Epithelial cell of esophagus (primary cell): ENCODE measurements around the gene VPS8.
"Not testable (repeated sequence)": the region's sequence is repeated elsewhere in the genome, so short reads cannot be mapped to it uniquely, and the experiment has no call there.

ENCODE experiments used
- DNase-seq: peaks from one replicate; pipeline ENCODE4 v3.0.0; 2010; ENCODE audit warnings: low read depth
- H3K4me3 ChIP-seq: 2 replicates; pipeline ENCODE4 v1.5.1; 2011; ENCODE audit warnings: mild to moderate bottlenecking, low read length, control low read depth
- CTCF ChIP-seq: IDR thresholded peaks from 2 replicates; pipeline ENCODE4 v1.5.1; 2011; ENCODE audit warnings: low read depth, mild to moderate bottlenecking, low read length, control low read depth, inconsistent platforms; ENCODE audit not compliant: insufficient read depth; ENCODE audit errors: missing control alignments

Gene VPS8

DNA sequence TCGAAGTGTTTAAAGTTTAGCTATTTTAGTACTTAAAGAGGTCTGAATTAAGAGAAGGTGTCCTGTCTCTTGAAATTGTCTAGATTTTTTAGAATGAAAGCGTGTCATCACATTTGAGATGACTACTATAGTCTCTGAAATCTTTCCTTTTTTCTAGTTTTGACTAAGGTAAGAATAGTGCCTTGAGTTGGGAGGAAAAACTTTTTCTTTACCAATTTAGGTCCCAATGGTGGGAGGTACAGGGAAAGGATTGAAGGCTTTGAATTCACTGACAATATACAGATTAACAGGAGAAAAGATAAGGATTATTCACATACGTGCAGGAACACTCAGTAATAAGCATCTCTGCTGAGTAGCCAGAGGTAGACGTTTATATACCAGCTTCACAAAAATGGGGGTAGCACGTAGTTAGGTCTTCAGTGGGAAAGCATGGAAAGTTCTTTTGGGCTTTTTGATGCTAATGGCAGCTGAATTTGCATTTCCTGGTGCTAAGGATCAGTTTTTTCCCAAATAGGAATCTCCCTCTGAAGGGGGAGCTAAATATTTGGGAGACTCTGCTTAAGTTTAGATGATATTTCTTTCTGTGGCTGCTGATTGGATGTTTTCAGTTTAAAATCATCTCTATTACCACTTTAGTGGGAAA is 88.1 kb downstream of the VPS8 start:
- no peak for DNase-seq
- no peak for TF ChIP-seq CTCF
- no peak overlapping the region for H3K4me3 ChIP-seq

GRCh38 chr3:184907031-184907430 is 95.1 kb downstream of the VPS8 start:
- H3K4me3 ChIP-seq, DNase-seq: not testable (repeated sequence)

DNA sequence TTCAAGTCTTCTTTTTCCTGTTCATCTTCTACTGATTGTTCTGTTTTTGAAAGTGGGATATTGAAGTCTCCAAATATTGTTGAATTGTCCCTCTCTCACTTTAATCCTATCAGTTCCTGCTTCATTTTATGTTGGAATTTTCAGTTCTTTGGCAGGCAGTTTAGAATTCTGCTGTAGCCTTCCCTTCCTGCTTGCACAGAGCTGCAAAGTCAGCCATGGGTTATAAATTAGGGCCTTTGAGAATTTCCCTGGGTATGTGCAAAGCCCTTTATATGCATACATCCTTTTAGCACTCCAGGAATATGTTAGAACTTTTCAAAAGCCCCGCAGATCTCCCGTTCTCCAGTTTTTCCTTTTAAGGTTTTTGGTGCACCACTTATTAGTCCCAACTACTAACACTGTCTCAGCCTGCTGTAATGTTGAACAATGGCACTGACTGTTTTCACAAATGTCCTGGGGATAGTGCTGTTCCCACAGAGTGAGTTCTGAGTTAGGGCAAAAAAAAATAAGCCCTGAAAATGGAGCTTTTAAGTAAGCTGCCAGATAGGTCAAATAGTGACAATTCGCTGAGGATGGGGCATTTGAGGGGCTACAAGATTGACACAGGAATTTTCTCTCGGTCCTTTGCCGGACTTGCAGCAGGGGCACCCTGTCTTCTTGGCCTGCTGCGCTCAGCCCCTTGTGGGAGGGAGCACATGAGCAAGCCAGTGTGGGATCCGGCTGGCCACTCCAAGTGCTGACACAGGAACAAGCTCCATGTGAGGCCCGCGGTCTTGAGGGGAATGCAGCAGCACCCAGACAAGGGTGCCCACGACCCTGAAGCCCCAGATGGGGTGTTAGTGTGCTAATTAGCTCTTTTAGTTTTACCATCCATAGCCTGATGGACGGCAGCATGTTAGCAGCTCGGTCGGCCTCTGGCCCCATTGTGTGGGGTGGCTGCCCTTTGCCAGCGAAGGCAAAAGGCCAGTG is 96.0 kb downstream of the VPS8 start:
- TF ChIP-seq CTCF = no peak
- DNase-seq = no peak
- H3K4me3 ChIP-seq = no peak overlapping the region

DNA sequence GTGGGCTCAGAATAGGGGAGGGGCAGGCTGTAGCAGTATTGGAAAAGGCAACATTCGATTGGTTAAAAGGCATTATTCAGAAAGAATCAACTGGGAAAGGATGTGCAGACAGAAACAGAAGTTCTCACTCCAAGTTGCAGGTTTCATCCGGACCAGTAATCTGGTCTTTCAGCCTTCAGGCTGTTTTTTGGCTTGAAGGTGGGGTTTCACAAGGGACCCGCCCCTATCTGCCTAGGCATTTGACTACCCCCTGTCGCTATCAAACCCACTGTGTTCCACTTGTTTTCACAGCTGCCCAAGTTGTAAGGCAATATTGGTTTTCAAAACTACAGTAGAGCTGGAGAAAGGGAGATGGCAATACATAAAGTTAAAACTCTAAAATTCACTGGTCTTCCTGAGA is 96.9 kb downstream of the VPS8 start:
- no peak for DNase-seq
- H3K4me3 ChIP-seq = no peak overlapping the region
- TF ChIP-seq CTCF = no peak

- no peak for DNase-seq
- H3K4me3 ChIP-seq = no peak overlapping the region
- TF ChIP-seq CTCF = no peak
These were observed 98.7 kb downstream of the VPS8 start for GRCh38 chr3:184910664-184911063.

DNA sequence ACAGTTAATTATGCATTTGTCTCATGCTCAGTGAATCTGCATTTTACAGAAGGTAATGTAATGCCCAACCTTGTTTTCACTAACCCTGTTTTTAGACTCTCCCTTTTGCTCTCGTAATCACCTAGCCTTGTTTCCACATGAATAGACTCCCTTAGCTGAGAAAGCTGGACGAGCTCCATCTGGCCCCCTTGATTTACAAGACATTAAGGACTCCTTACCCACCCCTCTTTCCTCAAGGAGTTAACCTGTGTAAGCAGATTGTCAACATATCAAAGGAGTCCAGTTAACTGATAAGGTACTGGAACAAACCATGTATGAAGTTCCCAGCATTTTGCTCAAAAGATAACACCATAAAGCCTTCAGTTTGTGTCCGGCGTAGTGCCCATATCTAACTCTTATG is 99.6 kb downstream of the VPS8 start:
- TF ChIP-seq CTCF = no peak
- DNase-seq = no peak
- H3K4me3 ChIP-seq = no peak overlapping the region

DNA sequence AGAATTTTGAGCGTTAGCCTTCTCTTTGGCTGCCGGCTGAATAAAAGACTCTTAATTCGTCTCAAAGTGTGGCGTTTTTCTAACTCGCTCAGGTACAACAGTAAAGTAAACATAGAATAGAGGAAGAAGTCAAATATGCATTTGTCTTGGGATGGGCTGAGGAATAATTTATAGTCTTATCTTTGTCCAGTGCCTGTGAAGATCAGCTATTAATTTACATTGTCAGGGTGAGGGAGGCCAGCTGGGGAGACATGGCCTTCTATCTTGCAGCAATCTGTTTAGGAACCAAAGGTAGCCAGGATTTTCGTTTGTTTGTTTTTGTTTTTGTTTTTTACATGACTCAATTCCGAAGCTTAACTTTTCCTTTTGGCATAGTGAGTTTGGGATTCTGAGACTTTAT is 100.2 kb downstream of the VPS8 start:
- no peak overlapping the region for H3K4me3 ChIP-seq
- DNase-seq = no peak
- TF ChIP-seq CTCF = no peak
